Urinary bladder (tissue), 4 donors: ENCODE results near the gene SBK3. TPM values are rescaled to one million over a fixed set of nuclear protein-coding genes. Genes with fewer than 3 reads are reported as not detected.
"Not testable (repeated sequence)": the region's sequence is repeated elsewhere in the genome, so short reads cannot be mapped to it uniquely, and the experiment has no call there.

Source experiments
- DNase-seq: peaks from one replicate; pipeline ENCODE4 v3.0.0-alpha.2; 2015; ENCODE audit errors: extremely low spot score
- H3K27ac ChIP-seq: one replicate; pipeline ENCODE4 v1.5.1; 2013; ENCODE audit warnings: low read depth, mild to moderate bottlenecking, moderate library complexity
- H3K36me3 ChIP-seq: one replicate; pipeline ENCODE4 v1.6.1; 2013; ENCODE audit warnings: mild to moderate bottlenecking, moderate library complexity; ENCODE audit not compliant: insufficient read depth
- H3K4me1 ChIP-seq: one replicate; pipeline ENCODE4 v1.6.1; 2013; ENCODE audit warnings: mild to moderate bottlenecking, moderate library complexity; ENCODE audit not compliant: insufficient read depth
- H3K4me3 ChIP-seq: one replicate; pipeline ENCODE4 v1.5.1; 2013; ENCODE audit warnings: low read depth, low read length
- WGBS: extraction: QIAGEN DNeasy Blood & Tissue Kit; methylation state at CpG from one replicate; pipeline ENCODE4 v1.1.7; 2013; 5-methylcytosine and 5-hydroxymethylcytosine counted together
- polyA plus RNA-seq: library from polyadenylated mRNA; stranded (reverse); fragments of 200-250 nt; gene quantifications from one replicate; pipeline ENCODE4 v1.2.3, GENCODE V29; 2013
- total RNA-seq: library from RNA; depleted of rRNA; stranded (reverse); fragments of >200 nt; gene quantifications from one replicate; pipeline ENCODE4 v1.2.3, GENCODE V29; 2014
- donor health status: healthy with polysubstance abuse.
- donor health status: healthy.

Gene SBK3
- total and polyA plus RNA-seq, 2 donors, result 0.72 TPM; not detected in 1

- H3K4me3 ChIP-seq, result no peak overlapping the region
These were observed 3.0 kb downstream of the SBK3 start for GRCh38 chr19:55542292-55542855.

GRCh38 chr19:55541091-55541490 is 4.3 kb downstream of the SBK3 start:
- Histone ChIP-seq H3K4me1 (no peaks in the 10 kb centered on the region), H3K27ac (no peak overlapping the region), H3K36me3 (no peaks in the 10 kb centered on the region), H3K4me3 (no peak overlapping the region)
- WGBS, result 80% methylated on average over 19 of the region's 19 CpGs
- no peak for DNase-seq

More at GRCh38 chr19:55542292-55542855, 3.0 kb downstream of the SBK3 start:
- H3K36me3 ChIP-seq, result no peaks in the 10 kb centered on the region
- 91% methylated on average over 7 of the region's 7 CpGs for WGBS
- H3K4me1 ChIP-seq, result no peaks in the 10 kb centered on the region
- DNase-seq, result no peak
- H3K27ac ChIP-seq, result no peak overlapping the region

GRCh38 chr19:55540619-55541018 is 4.7 kb downstream of the SBK3 start:
- no peaks in the 10 kb centered on the region for H3K36me3 ChIP-seq
- DNase-seq, result no peak

GRCh38 chr19:55539090-55539984 is 6.0 kb downstream of the SBK3 start:
- WGBS, result 79% methylated on average over 33 of the region's 33 CpGs
- H3K4me1 ChIP-seq, result no peaks in the 10 kb centered on the region
- no peak for DNase-seq
- H3K27ac ChIP-seq, result no peak overlapping the region
- H3K4me3 ChIP-seq, result no peak overlapping the region
- H3K36me3 ChIP-seq, result no peaks in the 10 kb centered on the region

More at GRCh38 chr19:55540619-55541018, 4.7 kb downstream of the SBK3 start:
- no peak overlapping the region for H3K27ac ChIP-seq
- no peak overlapping the region for H3K4me3 ChIP-seq
- H3K4me1 ChIP-seq, result no peaks in the 10 kb centered on the region
- 58% methylated on average over 10 of the region's 10 CpGs for WGBS

- Histone ChIP-seq H3K36me3 (no peaks in the 10 kb centered on the region), H3K4me3 (no peak overlapping the region), H3K27ac (no peak overlapping the region), H3K4me1 (no peaks in the 10 kb centered on the region)
- 83% methylated on average over 5 of the region's 5 CpGs for whole genome bisulfite sequencing
- no peak for DNase-seq
These were observed 7.2 kb downstream of the SBK3 start for GRCh38 chr19:55538132-55538531.

- H3K4me1 ChIP-seq, result no peaks in the 10 kb centered on the region
- DNase-seq, result no peak
- 50% methylated on average over 5 of the region's 5 CpGs for WGBS
- H3K27ac ChIP-seq, result no peak overlapping the region
- H3K4me3 ChIP-seq, result no peak overlapping the region
- H3K36me3 ChIP-seq, result no peaks in the 10 kb centered on the region
These were observed 7.6 kb downstream of the SBK3 start for GRCh38 chr19:55537741-55538111.

GRCh38 chr19:55536951-55537740 is 8.2 kb downstream of the SBK3 start, which contains the start of gene SBK2:
Gene SBK2, minus strand, starts transcription at chr19:55537133. Its CDS starts 839 bp downstream, at chr19:55536294.
- Histone ChIP-seq H3K4me3 (no peak within 1 kb of the TSS), H3K36me3 (no peaks in the 10 kb centered on the region), H3K4me1 (no peaks in the 10 kb centered on the region), H3K27ac (no peak within 1 kb of the TSS)
- 29% methylated on average over 14 of the region's 14 CpGs for WGBS
- DNase-seq, result no peak

GRCh38 chr19:55536366-55536765 is 9.0 kb downstream of the SBK3 start:
- 89% methylated on average over 11 of the region's 11 CpGs for WGBS

GRCh38 chr19:55535965-55536350 is 9.4 kb downstream of the SBK3 start:
- Histone ChIP-seq H3K4me1 (no peaks in the 10 kb centered on the region), H3K4me3 (no peak overlapping the region), H3K27ac (no peak overlapping the region), H3K36me3 (no peaks in the 10 kb centered on the region)
- 86% methylated on average over 22 of the region's 22 CpGs for WGBS
- DNase-seq, result no peak

More at GRCh38 chr19:55536366-55536765, 9.0 kb downstream of the SBK3 start:
- Histone ChIP-seq H3K4me1 (no peaks in the 10 kb centered on the region), H3K4me3 (no peak overlapping the region), H3K27ac (no peak overlapping the region), H3K36me3 (no peaks in the 10 kb centered on the region)
- no peak for DNase-seq

- 78% methylated on average over 12 of the region's 12 CpGs for WGBS
- no peak overlapping the region for H3K27ac ChIP-seq
- no peak for DNase-seq
- H3K4me1 ChIP-seq, result no peaks in the 10 kb centered on the region
- H3K4me3 ChIP-seq, result no peak overlapping the region
- no peaks in the 10 kb centered on the region for H3K36me3 ChIP-seq
These were observed 10.0 kb downstream of the SBK3 start for GRCh38 chr19:55535173-55535964.

GRCh38 chr19:55534280-55534679 is 11.1 kb downstream of the SBK3 start:
- H3K4me1 ChIP-seq, H3K4me3 ChIP-seq, DNase-seq, H3K36me3 ChIP-seq, H3K27ac ChIP-seq: not testable (repeated sequence)
- WGBS, result 89% methylated on average over 7 of the region's 7 CpGs

- 92% methylated on average over 26 of the region's 26 CpGs for WGBS
- DNase-seq, result no peak
- Histone ChIP-seq H3K36me3 (no peaks in the 10 kb centered on the region), H3K4me1 (no peaks in the 10 kb centered on the region), H3K27ac (no peak overlapping the region), H3K4me3 (no peak overlapping the region)
These were observed 14.3 kb downstream of the SBK3 start for GRCh38 chr19:55530996-55531395.

GRCh38 chr19:55529636-55530234 is 15.6 kb downstream of the SBK3 start:
- Histone ChIP-seq H3K36me3 (no peaks in the 10 kb centered on the region), H3K4me3 (no peak overlapping the region), H3K4me1 (no peaks in the 10 kb centered on the region), H3K27ac (no peak overlapping the region)
- 91% methylated on average over 56 of the region's 56 CpGs for WGBS
- no peak for DNase-seq
